ENCODE data around the gene MGP. TPM values are rescaled to one million over a fixed set of nuclear protein-coding genes. Genes with fewer than 3 reads are reported as not detected.

MGP gene
- total RNA-seq, 5 donors from 2014 or later (not counting 1 experiment from before 2014, with no cell fraction given) = 1.5 to 4.0 (median 2.2) TPM

GRCh38 chr12:14876833-14877232 lies 8.8 kb downstream of the MGP start:
- DNase-seq = no peak
- no peaks in the 10 kb centered on the region for H3K36me3 ChIP-seq (ENCODE audit: control insufficient read depth in 2 of 2, extremely low read depth in 1 of 2, insufficient read depth in 1 of 2, low read length in 1 of 2)
- Mint-ChIP-seq H3K27me3 (no peaks in the 10 kb centered on the region), H3K4me1 (peaks cover 16 to 21% (median 19%) of the 10 kb centered on the region in 3 donors), H3K27ac (no peak overlapping the region), H3K4me3 (no peak overlapping the region), H3K36me3 (no peaks in the 10 kb centered on the region), H3K9me3 (no peaks in the 10 kb centered on the region)
- WGBS (ENCODE audit: insufficient coverage) = no CpG with 5 or more reads among the region's 2 CpGs
- H3K27me3 ChIP-seq (replicated peaks in 1 of 2; ENCODE audit: control insufficient read depth in 2 of 2, extremely low read depth in 1 of 2, insufficient read depth in 2 of 2, low read length in 1 of 2) = no peaks in the 10 kb centered on the region
- H3K27ac ChIP-seq (ENCODE audit: low read length) = no peak overlapping the region
- H3K4me3 ChIP-seq (ENCODE audit: control insufficient read depth in 1 of 2, extremely low read depth in 1 of 2, low read length in 1 of 2) = no peak overlapping the region
- POLR2A ChIA-PET = no interaction called here
- H3K4me1 ChIP-seq (ENCODE audit: control insufficient read depth in 1 of 2, extremely low read depth in 1 of 2, insufficient read depth in 2 of 2, low read length in 2 of 2) = no peaks in the 10 kb centered on the region
- CTCF ChIA-PET = no interaction called here
- no peaks in the 10 kb centered on the region for H3K9me3 ChIP-seq
- ATAC-seq (replicated peaks in 1 of 4) = no peak

GRCh38 chr12:14874882-14875281 lies 10.8 kb downstream of the MGP start:
- 60% methylated on average over 1 of the region's 3 CpGs for WGBS (ENCODE audit: insufficient coverage)
- no peak for DNase-seq
- no peaks in the 10 kb centered on the region for H3K36me3 ChIP-seq (ENCODE audit: control insufficient read depth in 2 of 2, extremely low read depth in 1 of 2, insufficient read depth in 1 of 2, low read length in 1 of 2)
- no peaks in the 10 kb centered on the region for H3K9me3 Mint-ChIP-seq
- peaks cover 0 to under 1% of the 10 kb centered on the region in 2 experiments for H3K27me3 ChIP-seq (replicated peaks in 1 of 2; ENCODE audit: control insufficient read depth in 2 of 2, extremely low read depth in 1 of 2, insufficient read depth in 2 of 2, low read length in 1 of 2)
- H3K27ac Mint-ChIP-seq = no peak overlapping the region
- no peaks in the 10 kb centered on the region for H3K36me3 Mint-ChIP-seq
- no peak overlapping the region for H3K4me3 Mint-ChIP-seq
- no peak overlapping the region for H3K27ac ChIP-seq (ENCODE audit: low read length)
- no peaks in the 10 kb centered on the region for H3K9me3 ChIP-seq
- H3K4me3 ChIP-seq (ENCODE audit: control insufficient read depth in 1 of 2, extremely low read depth in 1 of 2, low read length in 1 of 2) = no peak overlapping the region
- ATAC-seq (replicated peaks in 1 of 4) = no peak
- peaks cover under 1 to 4% (median under 1%) of the 10 kb centered on the region in 3 donors for H3K4me1 Mint-ChIP-seq
- POLR2A ChIA-PET = no interaction called here
- no peaks in the 10 kb centered on the region for H3K4me1 ChIP-seq (ENCODE audit: control insufficient read depth in 1 of 2, extremely low read depth in 1 of 2, insufficient read depth in 2 of 2, low read length in 2 of 2)
- CTCF ChIA-PET = no interaction called here
- no peaks in the 10 kb centered on the region for H3K27me3 Mint-ChIP-seq

- CTCF ChIA-PET = interaction anchor here (0.5 to 1.7 kb wide), 5 partner anchors 40 to 1062 kb away, joined by 3 to 8 read pairs (median 5); no protein-coding TSS in a partner anchor
Measured at GRCh38 chr12:14873440-14874185, 12.0 kb downstream of the MGP start.

GRCh38 chr12:14871886-14872285 lies 13.8 kb downstream of the MGP start:
- H3K27ac Mint-ChIP-seq = no peak overlapping the region
- DNase-seq = no peak
- H3K36me3 Mint-ChIP-seq = peaks cover 6% of the 10 kb centered on the region
- no peaks in the 10 kb centered on the region for H3K36me3 ChIP-seq (ENCODE audit: control insufficient read depth in 2 of 2, extremely low read depth in 1 of 2, insufficient read depth in 1 of 2, low read length in 1 of 2)
- H3K27ac ChIP-seq (ENCODE audit: low read length) = no peak overlapping the region
- ChIA-PET CTCF (no interaction called here), POLR2A (no interaction called here)
- ATAC-seq (replicated peaks in 1 of 4) = no peak
- H3K4me3 ChIP-seq (ENCODE audit: control insufficient read depth in 1 of 2, extremely low read depth in 1 of 2, low read length in 1 of 2) = no peak overlapping the region
- H3K9me3 Mint-ChIP-seq = peaks cover 0 to 5% (median 0%) of the 10 kb centered on the region in 3 donors
- WGBS (ENCODE audit: insufficient coverage) = no CpG with 5 or more reads among the region's 1 CpG
- H3K4me1 Mint-ChIP-seq = no peaks in the 10 kb centered on the region
- no peaks in the 10 kb centered on the region for H3K4me1 ChIP-seq (ENCODE audit: control insufficient read depth in 1 of 2, extremely low read depth in 1 of 2, insufficient read depth in 2 of 2, low read length in 2 of 2)
- H3K4me3 Mint-ChIP-seq = no peak overlapping the region
- H3K9me3 ChIP-seq = no peaks in the 10 kb centered on the region
- peaks cover 0 to 18% of the 10 kb centered on the region in 2 experiments for H3K27me3 ChIP-seq (replicated peaks in 1 of 2; ENCODE audit: control insufficient read depth in 2 of 2, extremely low read depth in 1 of 2, insufficient read depth in 2 of 2, low read length in 1 of 2)
- H3K27me3 Mint-ChIP-seq = no peaks in the 10 kb centered on the region

More at GRCh38 chr12:14873440-14874185, 12.0 kb downstream of the MGP start:
- no peak overlapping the region for H3K4me3 ChIP-seq (ENCODE audit: control insufficient read depth in 1 of 2, extremely low read depth in 1 of 2, low read length in 1 of 2)
- Mint-ChIP-seq H3K4me3 (no peak overlapping the region), H3K27ac (no peak overlapping the region), H3K36me3 (no peaks in the 10 kb centered on the region), H3K9me3 (no peaks in the 10 kb centered on the region), H3K27me3 (no peaks in the 10 kb centered on the region), H3K4me1 (no peaks in the 10 kb centered on the region)
- H3K27ac ChIP-seq (ENCODE audit: low read length) = no peak overlapping the region
- POLR2A ChIA-PET = interaction anchor here in 1 of 2 donors (0.6 to 0.7 kb wide), 2 partner anchors 13 to 68 kb away, joined by 3 to 11 read pairs; no protein-coding TSS in a partner anchor
- WGBS (ENCODE audit: insufficient coverage) = 100% methylated on average over 1 of the region's 1 CpG
- no peaks in the 10 kb centered on the region for H3K9me3 ChIP-seq
- peaks cover 0 to 13% of the 10 kb centered on the region in 2 experiments for H3K27me3 ChIP-seq (replicated peaks in 1 of 2; ENCODE audit: control insufficient read depth in 2 of 2, extremely low read depth in 1 of 2, insufficient read depth in 2 of 2, low read length in 1 of 2)
- ATAC-seq (replicated peaks in 1 of 4) (no peak), DNase-seq (no peak)
- H3K4me1 ChIP-seq (ENCODE audit: control insufficient read depth in 1 of 2, extremely low read depth in 1 of 2, insufficient read depth in 2 of 2, low read length in 2 of 2) = no peaks in the 10 kb centered on the region
- no peaks in the 10 kb centered on the region for H3K36me3 ChIP-seq (ENCODE audit: control insufficient read depth in 2 of 2, extremely low read depth in 1 of 2, insufficient read depth in 1 of 2, low read length in 1 of 2)

- Histone ChIP-seq H3K4me1 (ENCODE audit: control insufficient read depth in 1 of 2, extremely low read depth in 1 of 2, insufficient read depth in 2 of 2, low read length in 2 of 2) (no peaks in the 10 kb centered on the region), H3K27ac (ENCODE audit: low read length) (no peak overlapping the region), H3K9me3 (no peaks in the 10 kb centered on the region), H3K27me3 (replicated peaks in 1 of 2; ENCODE audit: control insufficient read depth in 2 of 2, extremely low read depth in 1 of 2, insufficient read depth in 2 of 2, low read length in 1 of 2) (peaks cover 0 to 19% of the 10 kb centered on the region in 2 experiments), H3K4me3 (ENCODE audit: control insufficient read depth in 1 of 2, extremely low read depth in 1 of 2, low read length in 1 of 2) (no peak overlapping the region), H3K36me3 (ENCODE audit: control insufficient read depth in 2 of 2, extremely low read depth in 1 of 2, insufficient read depth in 1 of 2, low read length in 1 of 2) (no peaks in the 10 kb centered on the region)
- Mint-ChIP-seq H3K4me3 (no peak overlapping the region), H3K36me3 (peaks cover 6% of the 10 kb centered on the region), H3K27ac (no peak overlapping the region), H3K9me3 (peaks cover 0 to 5% (median 0%) of the 10 kb centered on the region in 3 donors), H3K4me1 (no peaks in the 10 kb centered on the region), H3K27me3 (no peaks in the 10 kb centered on the region)
- ChIA-PET CTCF (no interaction called here), POLR2A (no interaction called here)
- no CpG with 5 or more reads among the region's 1 CpG for WGBS (ENCODE audit: insufficient coverage)
- ATAC-seq (replicated peaks in 1 of 4) = no peak
- DNase-seq = no peak
Measured at GRCh38 chr12:14871247-14871646, 14.4 kb downstream of the MGP start.

GRCh38 chr12:14868916-14869506 lies 16.6 kb downstream of the MGP start:
- ATAC-seq (replicated peaks in 1 of 4) (no peak), DNase-seq (no peak)
- H3K9me3 Mint-ChIP-seq = peaks cover 0 to 5% (median 0%) of the 10 kb centered on the region in 3 donors
- H3K4me3 Mint-ChIP-seq = no peak overlapping the region
- CTCF ChIA-PET = interaction anchor here in 1 of 2 donors (0.7 kb wide), 1 partner anchor 21 kb away, joined by 3 read pairs; no protein-coding TSS in a partner anchor
- Histone ChIP-seq H3K36me3 (ENCODE audit: control insufficient read depth in 2 of 2, extremely low read depth in 1 of 2, insufficient read depth in 1 of 2, low read length in 1 of 2) (no peaks in the 10 kb centered on the region), H3K9me3 (no peaks in the 10 kb centered on the region), H3K27ac (ENCODE audit: low read length) (no peak overlapping the region), H3K27me3 (replicated peaks in 1 of 2; ENCODE audit: control insufficient read depth in 2 of 2, extremely low read depth in 1 of 2, insufficient read depth in 2 of 2, low read length in 1 of 2) (peaks cover 0 to 19% of the 10 kb centered on the region in 2 experiments), H3K4me3 (ENCODE audit: control insufficient read depth in 1 of 2, extremely low read depth in 1 of 2, low read length in 1 of 2) (no peak overlapping the region), H3K4me1 (ENCODE audit: control insufficient read depth in 1 of 2, extremely low read depth in 1 of 2, insufficient read depth in 2 of 2, low read length in 2 of 2) (no peaks in the 10 kb centered on the region)
- POLR2A ChIA-PET = no interaction called here
- peaks cover 6% of the 10 kb centered on the region for H3K36me3 Mint-ChIP-seq
- H3K27me3 Mint-ChIP-seq = no peaks in the 10 kb centered on the region
- H3K4me1 Mint-ChIP-seq = no peaks in the 10 kb centered on the region
- no peak overlapping the region for H3K27ac Mint-ChIP-seq
- 92% methylated on average over 2 of the region's 3 CpGs for WGBS (ENCODE audit: insufficient coverage)

Data from T-cell (primary cell).